ENCODE data around the gene TIMM50. TPM values are rescaled to one million over a fixed set of nuclear protein-coding genes. Genes with fewer than 3 reads are reported as not detected.
A peak's percentile ranks its signal among the peaks of the same experiment; 100 is the strongest.

TIMM50 gene
- total and polyA plus RNA-seq, 2 of the 8 experiments (the other 6 are each of a cell fraction or from before 2014, with no cell fraction given): 155 to 187 TPM

DNA sequence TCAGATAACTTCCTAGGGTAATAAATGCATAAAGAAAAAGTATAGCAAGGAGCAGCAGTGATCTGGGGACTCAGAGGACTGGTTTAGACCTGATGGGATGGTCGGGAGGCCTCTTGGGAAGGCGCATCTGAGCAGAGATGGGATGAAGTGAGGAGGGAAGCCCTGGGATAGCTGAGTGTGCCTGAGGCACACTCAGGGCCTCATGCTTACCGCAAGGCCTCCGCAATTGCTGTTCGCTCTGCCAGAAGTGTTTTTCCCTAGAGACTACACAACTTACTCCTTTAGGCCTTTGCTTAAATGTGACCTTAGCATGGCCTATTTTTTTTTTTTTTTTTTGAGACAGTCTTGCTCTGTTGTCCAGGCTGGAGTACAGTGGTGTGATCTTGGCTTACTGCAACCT lies 14.0 kb downstream of the TIMM50 start:
- Histone ChIP-seq H3K14ac (ENCODE audit: insufficient read length) (no peak overlapping the region), H4K20me1 (replicated peaks in 1 of 2; ENCODE audit: control insufficient read depth in 1 of 2, insufficient read depth in 2 of 2, low read length in 2 of 2) (no peaks in the 10 kb centered on the region), H2AFZ (ENCODE audit: low read length) (no peak overlapping the region), H2BK15ac (ENCODE audit: low read length) (0 out of 2 replicates have a peak overlapping the region, but pooled peaks have one; percentile 8), H3K18ac (ENCODE audit: extremely low read depth, low read length) (no peak overlapping the region), H2BK120ac (replicated peaks; ENCODE audit: low read depth, low read length) (no peak overlapping the region), H2BK20ac (ENCODE audit: low read length) (no peak overlapping the region), H3K79me2 (ENCODE audit: control insufficient read depth in 1 of 2, insufficient read depth in 2 of 2, low read length in 2 of 2) (no peaks in the 10 kb centered on the region), H3K4ac (replicated peaks; ENCODE audit: insufficient read length, low read depth, low read length) (no peak overlapping the region), H2AK5ac (ENCODE audit: low read depth, low read length) (peak overlapping the region; percentile 39; the same call in 1 of the 2 replicates), H3K56ac (replicated peaks; ENCODE audit: insufficient read length, low read depth, low read length) (no peak overlapping the region), H4K91ac (replicated peaks; ENCODE audit: insufficient read length, low read length) (no peak overlapping the region), H3K79me1 (ENCODE audit: low read depth, low read length) (no peaks in the 10 kb centered on the region), H3K4me2 (ENCODE audit: insufficient read depth in 1 of 2, low read depth in 2 of 2, low read length in 2 of 2) (no peak overlapping the region), H2BK12ac (ENCODE audit: low read depth, low read length) (no peak overlapping the region), H3K23me2 (ENCODE audit: low read depth, low read length) (peaks cover 15% of the 10 kb centered on the region), H4K8ac (ENCODE audit: extremely low read depth, insufficient read depth, low read length) (no peak overlapping the region), H3K4me1 (replicated peaks in 1 of 4; ENCODE audit: control insufficient read depth in 3 of 4, insufficient read depth in 4 of 4, low read length in 3 of 4) (peaks cover 4 to 8% (median 5%) of the 10 kb centered on the region in 4 experiments; a peak in 5 of 7 replicates), H3K27ac (ENCODE audit: low read depth, low read length) (no peak overlapping the region), H3K4me3 (ENCODE audit: extremely low read depth in 1 of 4, insufficient read depth in 2 of 4, low read depth in 3 of 4, low read length in 4 of 4) (no peak overlapping the region), H3K36me3 (ENCODE audit: control insufficient read depth in 2 of 4, insufficient read depth in 4 of 4, low read length in 3 of 4) (peaks cover 4 to 16% (median 9%) of the 10 kb centered on the region in 4 experiments; a peak in 6 of 8 replicates), H2BK5ac (ENCODE audit: low read depth, low read length) (no peak overlapping the region), H3K9me3 (ENCODE audit: insufficient read depth in 2 of 2, low read depth in 1 of 2, low read length in 1 of 2) (no peaks in the 10 kb centered on the region), H4K5ac (ENCODE audit: insufficient read length, low read depth, low read length) (no peak overlapping the region), H3K23ac (ENCODE audit: insufficient read length) (no peak overlapping the region), H3K9ac (replicated peaks in 1 of 4; ENCODE audit: extremely low read depth in 1 of 4, low read depth in 3 of 4, low read length in 3 of 4) (no peak overlapping the region), H3K27me3 (replicated peaks in 1 of 4; ENCODE audit: control insufficient read depth in 3 of 4, extremely low read depth in 1 of 4, insufficient read depth in 3 of 4, low read length in 3 of 4) (peaks cover 7 to 21% (median 17%) of the 10 kb centered on the region in 4 experiments)
- 89% methylated on average over 5 of the region's 5 CpGs; no CpG with 5 or more reads in 1 of the 2 experiments for WGBS, 2 experiments (ENCODE audit: extremely low coverage in 1 of 2, insufficient coverage in 1 of 2, insufficient read length in 1 of 2, insufficient replicate concordance in 2 of 2, low coverage in 1 of 2, low lambda C conversion rate in 2 of 2, missing lambda C conversion rate in 1 of 2)
- DNase-seq (ENCODE audit: low read depth in 1 of 2, low spot score in 2 of 2) (no peak), FAIRE-seq (no peak)
- ChIA-PET CTCF (ENCODE audit: partially characterized antibody) (interaction anchor here (0.6 to 3.5 kb wide), 7 partner anchors 8 to 1039 kb away, joined by 3 to 15 read pairs (median 4); partner anchors contain the start of gene EID2), POLR2A (ENCODE audit: partially characterized antibody) (interaction anchor here (1.0 to 11.1 kb wide), 5 partner anchors 11 to 59 kb away, joined by 3 to 96 read pairs (median 9); partner anchors contain the start of genes RPS16, SELENOV, SUPT5H and TIMM50)
- TF ChIP-seq, protein P1, sequence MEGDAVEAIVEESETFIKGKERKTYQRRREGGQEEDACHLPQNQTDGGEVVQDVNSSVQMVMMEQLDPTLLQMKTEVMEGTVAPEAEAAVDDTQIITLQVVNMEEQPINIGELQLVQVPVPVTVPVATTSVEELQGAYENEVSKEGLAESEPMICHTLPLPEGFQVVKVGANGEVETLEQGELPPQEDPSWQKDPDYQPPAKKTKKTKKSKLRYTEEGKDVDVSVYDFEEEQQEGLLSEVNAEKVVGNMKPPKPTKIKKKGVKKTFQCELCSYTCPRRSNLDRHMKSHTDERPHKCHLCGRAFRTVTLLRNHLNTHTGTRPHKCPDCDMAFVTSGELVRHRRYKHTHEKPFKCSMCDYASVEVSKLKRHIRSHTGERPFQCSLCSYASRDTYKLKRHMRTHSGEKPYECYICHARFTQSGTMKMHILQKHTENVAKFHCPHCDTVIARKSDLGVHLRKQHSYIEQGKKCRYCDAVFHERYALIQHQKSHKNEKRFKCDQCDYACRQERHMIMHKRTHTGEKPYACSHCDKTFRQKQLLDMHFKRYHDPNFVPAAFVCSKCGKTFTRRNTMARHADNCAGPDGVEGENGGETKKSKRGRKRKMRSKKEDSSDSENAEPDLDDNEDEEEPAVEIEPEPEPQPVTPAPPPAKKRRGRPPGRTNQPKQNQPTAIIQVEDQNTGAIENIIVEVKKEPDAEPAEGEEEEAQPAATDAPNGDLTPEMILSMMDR (IDR thresholded peaks at IDR 0.05; ENCODE audit: control extremely low read depth in 1 of 3, insufficient read depth in 1 of 3, low read depth in 1 of 3, low read length in 3 of 3): no peak
- TF ChIP-seq, protein P2, sequence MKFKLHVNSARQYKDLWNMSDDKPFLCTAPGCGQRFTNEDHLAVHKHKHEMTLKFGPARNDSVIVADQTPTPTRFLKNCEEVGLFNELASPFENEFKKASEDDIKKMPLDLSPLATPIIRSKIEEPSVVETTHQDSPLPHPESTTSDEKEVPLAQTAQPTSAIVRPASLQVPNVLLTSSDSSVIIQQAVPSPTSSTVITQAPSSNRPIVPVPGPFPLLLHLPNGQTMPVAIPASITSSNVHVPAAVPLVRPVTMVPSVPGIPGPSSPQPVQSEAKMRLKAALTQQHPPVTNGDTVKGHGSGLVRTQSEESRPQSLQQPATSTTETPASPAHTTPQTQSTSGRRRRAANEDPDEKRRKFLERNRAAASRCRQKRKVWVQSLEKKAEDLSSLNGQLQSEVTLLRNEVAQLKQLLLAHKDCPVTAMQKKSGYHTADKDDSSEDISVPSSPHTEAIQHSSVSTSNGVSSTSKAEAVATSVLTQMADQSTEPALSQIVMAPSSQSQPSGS (IDR thresholded peaks at IDR 0.05; ENCODE audit: low read length): no peak
- no peak for TF ChIP-seq SIRT6 (IDR thresholded peaks at IDR 0.05; ENCODE audit: low read length)
- no peak for TF ChIP-seq BACH1 (IDR thresholded peaks at IDR 0.05; ENCODE audit: low read length)
- TF ChIP-seq BCL11A (IDR thresholded peaks at IDR 0.05; ENCODE audit: low read depth in 2 of 2, low read length in 2 of 2): no peak
- no peak for TF ChIP-seq SRF (IDR thresholded peaks at IDR 0.05; ENCODE audit: low read depth, low read length)
- no peak for TF ChIP-seq SIX5 (IDR thresholded peaks at IDR 0.05; ENCODE audit: low read depth, low read length)
- TF ChIP-seq, protein P3, sequence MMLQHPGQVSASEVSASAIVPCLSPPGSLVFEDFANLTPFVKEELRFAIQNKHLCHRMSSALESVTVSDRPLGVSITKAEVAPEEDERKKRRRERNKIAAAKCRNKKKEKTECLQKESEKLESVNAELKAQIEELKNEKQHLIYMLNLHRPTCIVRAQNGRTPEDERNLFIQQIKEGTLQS (IDR thresholded peaks at IDR 0.05; ENCODE audit: insufficient read depth, low read depth, low read length): no peak
- TF ChIP-seq FOSL1 (IDR thresholded peaks at IDR 0.05; ENCODE audit: insufficient read depth, low read depth, low read length): no peak

Data from H1 (cell line).